Esophagus muscularis mucosa (tissue), 4 donors: ENCODE data around the gene CHAC1. TPM values are rescaled to one million over a fixed set of nuclear protein-coding genes. Genes with fewer than 3 reads are reported as not detected.

ENCODE experiments used
- DNase-seq: peaks from one replicate; pipeline ENCODE4 v3.0.0-alpha.2; 2017; ENCODE audit errors: extremely low spot score
- H3K27ac ChIP-seq, 4 donors: fragments of 200-600 bp; sonication (generic); replicated peaks in 1 of 4; 1 replicate in 3 of 4; 2 replicates in 1 of 4; pipeline ENCODE4 v1.5.1; 2016 to 2019; ENCODE audit warnings: mild to moderate bottlenecking in 1 of 4
- H3K27me3 ChIP-seq, 4 donors: fragments of 200-600 bp; sonication (generic); one replicate each; pipeline versions ENCODE4 v1.5.1 to v1.6.0; 2016 to 2019
- H3K36me3 ChIP-seq, 4 donors: fragments of 200-600 bp; sonication (generic); one replicate each; pipeline ENCODE4 v1.5.1; 2016 to 2019
- H3K4me1 ChIP-seq, 4 donors: fragments of 200-600 bp; sonication (generic); one replicate each; pipeline ENCODE4 v1.5.1; 2016 to 2019
- H3K4me3 ChIP-seq, 4 donors: fragments of 200-600 bp; sonication (generic); 1 replicate in 2 of 4; 2 replicates in 2 of 4; pipeline ENCODE4 v1.5.1; 2016 to 2019; ENCODE audit warnings: mild to moderate bottlenecking in 4 of 4, moderate library complexity in 1 of 4
- H3K9me3 ChIP-seq, 4 donors: fragments of 200-600 bp; sonication (generic); 1 replicate in 3 of 4; 2 replicates in 1 of 4; pipeline ENCODE4 v1.5.1; 2016 to 2019
- EP300 ChIP-seq: sonication (generic); formaldehyde crosslinking; IDR thresholded peaks from one replicate; pipeline ENCODE4 v1.6.1; 2017; ENCODE audit warnings: antibody characterized with exemption
- POLR2A ChIP-seq: fragments of 450-650 bp; IDR thresholded peaks from one replicate; pipeline ENCODE4 v1.6.1; 2017; ENCODE audit warnings: antibody characterized with exemption, moderate library complexity, mild to moderate bottlenecking, low read depth
- POLR2AphosphoS5 ChIP-seq, 2 donors: sonication (generic); formaldehyde crosslinking; IDR thresholded peaks; one replicate each; pipeline ENCODE4 v1.6.1; 2017; ENCODE audit warnings: antibody characterized with exemption in 2 of 2
- WGBS: methylation state at CpG from one replicate; pipeline ENCODE4 v1.1.5; 2018; 5-methylcytosine and 5-hydroxymethylcytosine counted together
- intact Hi-C: fragments of 100-400 bp; cut with DNase I; formaldehyde crosslinking; loops from one replicate; pipeline ENCODE4 v1.15.1; 2023
- total RNA-seq, 4 donors: library from RNA; depleted of rRNA; stranded (reverse); fragments of >200 nt; gene quantifications; one replicate each; pipeline versions ENCODE4 v1.1.0 to v1.2.1, GENCODE V29; 2016
- TF ChIP-seq, protein P1 (sequence below), 3 experiments: fragments of 200-600 bp in 2 of 3; fragments of 450-650 bp in 1 of 3; sonication (generic) in 2 of 3; IDR thresholded peaks; one replicate each; pipeline ENCODE4 v1.5.1; 2017 to 2019; ENCODE audit warnings: antibody characterized with exemption in 3 of 3, mild to moderate bottlenecking in 2 of 3, moderate library complexity in 1 of 3

The CHAC1 gene
- total RNA-seq, 4 donors from 2014 or later = 0.66 to 3.6 (median 1.3) TPM

DNA sequence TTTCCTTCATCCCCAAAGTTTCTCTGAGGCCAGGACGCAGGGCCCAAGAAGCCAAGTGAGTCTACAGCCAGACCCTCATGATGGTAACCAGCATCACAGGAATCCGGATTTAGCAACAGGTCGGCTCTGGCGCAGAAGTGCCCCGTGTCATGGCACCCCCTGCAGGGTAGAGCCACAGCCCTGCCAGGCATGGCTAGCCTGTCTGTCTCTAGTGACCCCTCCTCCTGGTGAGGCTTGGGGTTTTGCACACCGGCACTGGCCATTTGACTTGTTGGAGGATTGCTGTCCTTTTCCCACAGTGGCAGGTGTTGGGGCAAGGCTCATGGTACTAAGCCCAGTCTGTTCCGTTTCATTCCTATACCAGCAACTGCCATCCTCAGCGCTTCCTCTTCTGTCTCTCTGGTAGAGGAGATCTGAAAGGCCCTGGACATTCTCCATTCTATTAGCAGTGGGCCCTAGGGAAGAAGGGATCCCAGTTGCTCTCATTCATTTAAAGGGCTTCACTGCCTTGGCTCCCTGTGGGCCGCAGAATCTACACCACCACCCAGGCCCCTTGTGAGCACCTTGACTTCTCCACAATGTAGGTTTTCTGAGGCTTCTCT is 9.4 kb upstream of the CHAC1 start:
- no peak for TF ChIP-seq EP300
- TF ChIP-seq POLR2A = no peak
- TF ChIP-seq, protein P1, sequence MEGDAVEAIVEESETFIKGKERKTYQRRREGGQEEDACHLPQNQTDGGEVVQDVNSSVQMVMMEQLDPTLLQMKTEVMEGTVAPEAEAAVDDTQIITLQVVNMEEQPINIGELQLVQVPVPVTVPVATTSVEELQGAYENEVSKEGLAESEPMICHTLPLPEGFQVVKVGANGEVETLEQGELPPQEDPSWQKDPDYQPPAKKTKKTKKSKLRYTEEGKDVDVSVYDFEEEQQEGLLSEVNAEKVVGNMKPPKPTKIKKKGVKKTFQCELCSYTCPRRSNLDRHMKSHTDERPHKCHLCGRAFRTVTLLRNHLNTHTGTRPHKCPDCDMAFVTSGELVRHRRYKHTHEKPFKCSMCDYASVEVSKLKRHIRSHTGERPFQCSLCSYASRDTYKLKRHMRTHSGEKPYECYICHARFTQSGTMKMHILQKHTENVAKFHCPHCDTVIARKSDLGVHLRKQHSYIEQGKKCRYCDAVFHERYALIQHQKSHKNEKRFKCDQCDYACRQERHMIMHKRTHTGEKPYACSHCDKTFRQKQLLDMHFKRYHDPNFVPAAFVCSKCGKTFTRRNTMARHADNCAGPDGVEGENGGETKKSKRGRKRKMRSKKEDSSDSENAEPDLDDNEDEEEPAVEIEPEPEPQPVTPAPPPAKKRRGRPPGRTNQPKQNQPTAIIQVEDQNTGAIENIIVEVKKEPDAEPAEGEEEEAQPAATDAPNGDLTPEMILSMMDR (IDR thresholded peaks at IDR 0.05) = no peak
- TF ChIP-seq POLR2AphosphoS5 (IDR thresholded peaks at IDR 0.05) = no peak
- 98% methylated on average over 7 of the region's 9 CpGs for WGBS
- peaks cover 0 to 5% (median 0%) of the 10 kb centered on the region in 4 donors for H3K36me3 ChIP-seq
- intact Hi-C loops = loop anchor here (2.0 kb wide), 1 partner anchor 77 kb away; no protein-coding TSS in a partner anchor
- DNase-seq = no peak
- no peaks in the 10 kb centered on the region for H3K9me3 ChIP-seq
- H3K27me3 ChIP-seq = peaks cover 0 to 4% (median 0%) of the 10 kb centered on the region in 4 donors
- no peak overlapping the region for H3K27ac ChIP-seq
- peaks cover 29 to 37% (median 33%) of the 10 kb centered on the region in 4 donors for H3K4me1 ChIP-seq
- no peak overlapping the region for H3K4me3 ChIP-seq

DNA sequence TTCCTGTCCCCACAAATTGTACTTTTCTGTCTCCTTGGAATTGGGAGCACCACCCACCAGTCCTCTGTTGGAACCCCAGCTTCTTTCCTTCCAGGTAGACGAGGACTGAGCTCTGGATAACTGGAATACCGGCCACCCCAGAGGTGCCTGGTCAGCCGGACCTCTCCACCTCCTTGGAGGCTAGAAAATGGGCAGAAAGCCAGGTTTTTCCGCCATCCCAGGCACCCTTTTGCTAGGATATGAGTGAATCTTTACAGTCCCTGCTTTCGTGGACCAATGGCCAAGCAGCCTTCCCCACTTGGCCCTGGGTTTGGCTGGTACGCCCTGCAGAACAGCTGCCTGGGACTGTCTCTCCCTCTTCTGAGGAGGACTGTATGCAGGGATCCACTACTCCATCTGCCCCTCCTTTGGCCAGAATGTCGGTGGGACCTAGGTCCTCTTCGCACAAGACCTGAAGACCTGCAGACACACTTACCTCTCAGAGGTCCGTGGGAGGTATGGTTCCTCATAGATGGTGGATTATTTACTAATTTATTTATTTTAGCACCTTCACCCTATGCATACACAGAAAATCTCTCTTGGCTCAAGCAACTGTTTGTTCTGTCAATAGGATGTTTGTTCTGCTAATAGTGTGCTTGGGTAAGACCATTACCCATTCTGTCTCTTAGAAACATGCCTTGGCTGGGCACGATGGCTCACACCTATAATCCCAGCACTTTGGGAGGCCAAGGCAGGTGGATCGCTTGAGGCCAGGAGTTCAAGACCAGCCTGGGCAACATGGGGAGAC is 8.6 kb upstream of the CHAC1 start:
- Histone ChIP-seq H3K36me3 (no peaks in the 10 kb centered on the region), H3K9me3 (no peaks in the 10 kb centered on the region), H3K27me3 (peaks cover 0 to 4% (median 0%) of the 10 kb centered on the region in 4 donors), H3K4me1 (peaks cover 29 to 34% (median 31%) of the 10 kb centered on the region in 4 donors), H3K4me3 (no peak overlapping the region), H3K27ac (no peak overlapping the region)
- no peak for DNase-seq
- TF ChIP-seq POLR2A (no peak), EP300 (no peak), POLR2AphosphoS5 (IDR thresholded peaks at IDR 0.05) (no peak)
- TF ChIP-seq, protein P1 (IDR thresholded peaks at IDR 0.05) = no peak
- WGBS = 91% methylated on average over 11 of the region's 11 CpGs
- intact Hi-C loops = no loop called here

DNA sequence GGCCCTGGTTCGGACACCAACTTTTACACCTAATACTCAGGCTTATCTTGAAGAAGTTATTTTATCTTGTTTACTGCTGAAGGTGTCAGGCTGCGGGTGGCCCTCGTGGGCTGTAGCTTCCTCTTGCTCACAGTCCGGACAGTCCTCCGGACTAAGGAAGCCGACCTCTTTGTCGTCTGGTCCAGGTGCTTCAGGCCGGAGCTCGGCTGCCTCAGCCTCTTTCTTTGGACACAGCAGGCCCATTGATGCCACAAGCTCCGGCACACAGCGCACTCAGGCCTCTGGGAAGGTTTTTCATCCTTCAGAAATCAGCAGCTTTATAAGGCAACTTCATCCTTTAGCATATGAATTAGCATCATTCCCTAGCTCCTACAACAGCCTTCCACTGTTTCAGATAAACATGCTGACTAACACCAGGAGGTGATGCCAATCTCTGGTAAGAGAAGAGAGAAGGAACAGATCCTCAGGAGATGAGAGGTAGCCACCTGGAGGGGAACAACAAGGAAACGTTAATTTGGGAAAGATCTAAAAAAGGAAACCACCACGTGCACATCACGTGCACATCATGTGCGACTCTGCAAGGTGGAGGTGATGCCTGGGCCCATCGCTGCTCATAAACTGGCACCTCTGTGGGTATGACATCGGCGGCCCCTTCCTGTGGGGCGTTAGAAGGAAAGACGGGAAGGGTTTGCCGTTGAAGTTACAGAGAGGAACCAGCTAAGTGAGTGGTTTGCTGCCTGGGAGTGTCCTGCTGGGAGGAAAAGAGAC is 4.4 kb upstream of the CHAC1 start:
- intact Hi-C loops = no loop called here
- H3K27ac ChIP-seq = no peak overlapping the region
- peaks cover 9 to 16% (median 13%) of the 10 kb centered on the region in 4 donors for H3K4me1 ChIP-seq
- H3K9me3 ChIP-seq = no peaks in the 10 kb centered on the region
- no peak for TF ChIP-seq EP300
- no peak for TF ChIP-seq POLR2A
- TF ChIP-seq POLR2AphosphoS5 (IDR thresholded peaks at IDR 0.05) = no peak
- TF ChIP-seq, protein P1 (IDR thresholded peaks at IDR 0.05) = no peak
- no peaks in the 10 kb centered on the region for H3K27me3 ChIP-seq
- 75% methylated on average over 21 of the region's 21 CpGs for WGBS
- H3K36me3 ChIP-seq = no peaks in the 10 kb centered on the region
- DNase-seq = no peak
- H3K4me3 ChIP-seq = no peak overlapping the region

DNA sequence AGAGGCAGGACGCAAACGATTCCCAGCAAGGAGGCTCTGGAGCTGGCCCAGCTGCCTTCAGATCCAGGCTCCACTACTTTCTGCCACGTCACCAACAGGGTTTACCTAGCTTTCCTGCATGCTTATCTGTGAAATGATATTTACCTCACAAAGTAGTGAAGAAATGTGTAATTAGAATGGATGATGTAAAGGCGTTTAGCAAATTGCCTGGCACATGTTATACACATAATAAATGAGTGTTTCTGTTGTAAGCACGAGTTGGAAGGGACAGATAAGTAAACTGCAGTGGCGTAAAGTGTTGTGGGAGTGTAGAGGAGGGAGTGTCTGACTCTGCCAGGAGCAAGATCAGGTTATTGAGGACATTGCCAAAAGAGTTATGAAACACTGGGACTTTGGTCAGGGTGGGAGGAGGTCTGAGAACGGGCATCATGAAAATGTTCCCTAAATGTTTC is 3.5 kb upstream of the CHAC1 start:
- H3K4me1 ChIP-seq = peaks cover 9 to 21% (median 17%) of the 10 kb centered on the region in 4 donors
- H3K36me3 ChIP-seq = no peaks in the 10 kb centered on the region
- TF ChIP-seq, protein P1 (IDR thresholded peaks at IDR 0.05) = no peak
- TF ChIP-seq EP300 (no peak), POLR2A (no peak), POLR2AphosphoS5 (IDR thresholded peaks at IDR 0.05) (no peak)
- H3K27ac ChIP-seq = no peak overlapping the region
- H3K27me3 ChIP-seq = no peaks in the 10 kb centered on the region
- no peaks in the 10 kb centered on the region for H3K9me3 ChIP-seq
- H3K4me3 ChIP-seq = no peak overlapping the region
- WGBS = 73% methylated on average over 7 of the region's 7 CpGs
- intact Hi-C loops = no loop called here
- DNase-seq = no peak
